Activated CD4-positive, CD25-positive, alpha-beta regulatory T cell (primary cell): Measurements from ENCODE around the gene SEH1L.
"Not testable (repeated sequence)": the region's sequence is repeated elsewhere in the genome, so short reads cannot be mapped to it uniquely, and the experiment has no call there.

Experiments
- DNase-seq, 4 experiments: peaks; one replicate each; lab custom pipeline; 2025; lab: John Stamatoyannopoulos, UW

Gene SEH1L

DNA sequence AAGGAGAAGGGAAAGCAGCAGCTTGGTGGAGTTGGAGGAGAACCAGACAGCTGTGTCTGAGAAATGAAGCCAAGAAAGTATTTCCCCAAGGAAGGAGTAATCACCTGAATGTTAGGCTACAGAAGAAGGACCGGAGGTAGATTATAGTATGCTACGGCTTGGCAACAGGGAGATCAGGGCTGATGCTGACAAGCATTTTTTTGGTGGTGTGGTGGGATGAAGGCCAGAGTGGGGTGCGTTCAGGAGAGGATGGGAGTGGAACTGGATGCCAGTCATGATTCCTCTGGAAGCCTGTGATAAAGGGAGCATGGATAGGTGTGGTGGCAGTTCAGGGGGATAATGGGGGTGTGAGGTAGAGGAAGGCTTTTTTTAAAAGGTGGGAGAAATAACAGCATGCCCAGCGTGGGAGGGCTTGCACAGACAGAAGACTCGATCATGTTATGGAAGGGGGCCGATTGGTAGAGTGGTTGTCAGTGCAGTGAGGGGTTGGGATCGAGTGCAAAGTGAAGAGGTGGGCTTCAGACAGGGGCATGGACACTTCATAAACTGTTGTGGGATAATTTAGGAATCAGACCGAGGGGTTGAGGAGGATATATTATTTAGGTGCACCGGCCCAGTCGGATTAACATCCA is 49.0 kb downstream of the SEH1L start:
- DNase-seq, result no peak

DNA sequence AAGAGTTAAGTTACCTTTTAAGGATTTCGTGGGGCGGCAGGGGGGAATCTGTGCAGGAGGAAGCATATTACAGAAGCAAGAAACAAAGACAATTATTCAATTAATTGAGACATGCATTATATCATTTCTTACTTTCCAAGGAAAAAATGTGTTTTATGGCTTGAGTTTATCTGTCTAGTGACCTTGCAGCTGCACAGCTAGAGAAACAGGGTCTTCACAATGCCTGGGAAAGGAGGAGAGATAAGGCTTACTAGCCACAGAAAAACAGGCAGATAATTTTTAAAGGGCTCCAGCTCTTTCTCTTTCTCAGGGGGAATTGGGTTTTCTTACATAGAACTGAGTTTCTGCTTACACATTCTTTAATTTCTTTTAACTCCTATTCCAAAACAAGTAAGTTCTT is 49.5 kb downstream of the SEH1L start:
- not testable (repeated sequence) for DNase-seq

DNA sequence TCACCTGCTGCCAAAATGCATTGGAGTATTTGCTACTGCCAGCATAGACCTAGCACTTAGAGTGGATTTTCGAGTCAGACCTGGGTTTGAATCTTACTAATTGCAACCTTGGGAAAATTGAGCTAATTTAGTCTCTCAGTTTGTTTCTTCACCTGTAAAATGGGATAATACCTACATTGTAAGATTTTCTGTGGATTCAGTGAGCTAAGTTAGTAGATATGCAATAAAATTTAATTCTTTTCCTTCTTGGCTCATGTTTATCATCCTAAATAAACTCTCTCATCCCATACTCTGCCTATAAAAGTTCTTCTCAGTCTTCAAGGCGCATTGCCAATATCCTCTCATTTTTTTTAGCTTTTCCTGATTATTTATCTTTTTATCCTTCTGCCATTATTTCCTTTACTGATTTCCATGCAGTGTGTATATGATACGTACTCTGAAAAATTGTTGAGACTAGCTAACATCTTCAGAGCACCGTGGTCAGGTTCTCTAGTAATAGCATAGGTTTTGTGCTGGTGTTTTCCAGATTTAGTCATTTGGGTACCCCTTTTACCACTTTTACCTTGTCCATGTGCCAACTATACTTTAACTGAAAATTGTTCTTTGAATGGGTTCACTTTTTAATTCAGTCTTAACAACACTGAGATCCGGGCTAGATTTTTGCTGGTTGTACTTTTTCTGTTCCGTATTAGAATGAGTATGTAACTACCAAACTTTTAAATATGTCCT is 50.7 kb downstream of the SEH1L start:
- DNase-seq, result no peak

DNA sequence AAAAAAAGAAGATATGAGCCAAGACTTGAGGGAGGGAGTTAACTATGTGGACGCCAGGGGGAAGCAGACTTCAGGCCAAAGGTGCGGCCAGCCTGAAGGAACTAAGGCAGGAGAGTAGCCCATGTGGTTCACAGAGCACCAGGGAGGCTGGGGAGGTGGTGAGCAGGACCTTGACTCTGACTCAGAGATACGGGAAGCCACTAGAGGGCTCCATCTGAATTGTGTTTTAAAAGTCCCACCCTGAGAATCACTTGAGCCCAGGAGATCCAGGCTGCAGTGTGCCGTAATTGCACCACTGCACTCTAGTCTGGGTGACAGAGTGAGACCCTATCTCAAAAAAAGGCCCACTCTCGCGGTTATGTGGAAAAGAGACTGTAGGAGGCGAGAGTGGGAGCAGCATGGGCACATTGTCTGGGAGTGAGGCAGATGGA is 55.7 kb downstream of the SEH1L start:
- DNase-seq, result no peak

DNA sequence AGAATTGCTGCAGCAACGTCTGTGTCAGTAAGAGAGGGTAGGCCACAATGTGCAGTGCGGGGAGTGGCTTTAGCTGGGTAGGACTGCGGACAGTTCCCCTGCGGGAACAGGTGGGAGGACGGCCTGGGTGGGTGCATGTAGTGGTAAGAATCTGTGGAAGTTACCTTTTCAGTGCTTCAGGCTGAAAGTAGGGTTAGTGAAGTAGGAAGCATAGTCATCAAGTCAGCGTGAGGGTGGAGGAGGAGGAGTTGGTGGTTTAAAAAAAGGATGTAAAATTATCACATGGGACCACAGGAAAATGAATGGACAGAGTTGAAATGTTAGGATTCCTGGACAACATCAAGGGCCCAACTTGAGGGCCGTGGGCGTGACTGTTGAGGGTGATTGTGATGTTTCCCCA is 56.6 kb downstream of the SEH1L start:
- DNase-seq, result no peak

- no peak for DNase-seq
Observed at GRCh38 chr18:13005289-13005688, 57.5 kb downstream of the SEH1L start.

GRCh38 chr18:13006531-13007247 is 58.9 kb downstream of the SEH1L start:
- no peak for DNase-seq

DNA sequence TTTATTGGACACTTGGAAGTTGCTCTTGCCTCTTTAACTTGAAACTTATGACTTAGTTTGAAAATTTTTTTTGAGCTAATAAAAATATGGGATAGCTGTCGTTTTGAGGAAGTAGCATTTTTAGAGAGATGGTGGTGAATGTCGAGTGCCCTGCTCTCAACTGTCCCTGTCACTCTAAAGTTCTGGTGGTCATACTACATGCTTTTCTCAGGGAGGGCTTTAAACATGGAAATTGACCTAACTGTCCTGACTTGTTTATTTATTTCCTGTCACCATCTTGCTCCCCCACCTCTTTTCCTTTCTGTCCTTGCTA is 59.4 kb downstream of the SEH1L start:
- DNase-seq, result no peak

GRCh38 chr18:13011719-13012118 is 63.9 kb downstream of the SEH1L start:
- DNase-seq, result no peak

GRCh38 chr18:13014232-13014631 is 66.4 kb downstream of the SEH1L start:
- DNase-seq, result no peak

GRCh38 chr18:13014818-13015217 is 67.0 kb downstream of the SEH1L start:
- DNase-seq, result no peak

GRCh38 chr18:13017247-13017875 is 69.5 kb downstream of the SEH1L start:
- no peak for DNase-seq

GRCh38 chr18:13018374-13018773 is 70.6 kb downstream of the SEH1L start:
- DNase-seq, result no peak

- no peak for DNase-seq
Observed at GRCh38 chr18:13019301-13019700, 71.5 kb downstream of the SEH1L start.

DNA sequence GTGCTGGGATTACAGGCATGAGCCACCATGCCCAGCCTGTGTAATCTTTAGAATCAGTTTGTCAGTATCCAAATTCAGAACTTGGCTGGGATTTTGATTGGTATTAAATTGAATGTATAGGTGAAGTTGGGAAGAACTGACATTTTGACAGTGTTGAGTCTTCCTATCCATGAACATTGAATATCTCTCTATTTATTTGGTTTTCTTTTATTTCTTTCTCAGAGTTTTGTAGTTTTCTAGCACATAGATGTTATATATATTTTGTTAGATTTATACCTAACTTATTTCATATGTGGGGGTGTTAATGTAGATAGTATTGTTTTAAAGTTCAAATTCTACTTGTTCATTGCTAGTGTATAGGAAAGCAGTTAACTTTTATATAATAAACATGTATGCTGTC is 74.8 kb downstream of the SEH1L start:
- no peak for DNase-seq

GRCh38 chr18:13025233-13025632 is 77.4 kb downstream of the SEH1L start:
- DNase-seq, result no peak

DNA sequence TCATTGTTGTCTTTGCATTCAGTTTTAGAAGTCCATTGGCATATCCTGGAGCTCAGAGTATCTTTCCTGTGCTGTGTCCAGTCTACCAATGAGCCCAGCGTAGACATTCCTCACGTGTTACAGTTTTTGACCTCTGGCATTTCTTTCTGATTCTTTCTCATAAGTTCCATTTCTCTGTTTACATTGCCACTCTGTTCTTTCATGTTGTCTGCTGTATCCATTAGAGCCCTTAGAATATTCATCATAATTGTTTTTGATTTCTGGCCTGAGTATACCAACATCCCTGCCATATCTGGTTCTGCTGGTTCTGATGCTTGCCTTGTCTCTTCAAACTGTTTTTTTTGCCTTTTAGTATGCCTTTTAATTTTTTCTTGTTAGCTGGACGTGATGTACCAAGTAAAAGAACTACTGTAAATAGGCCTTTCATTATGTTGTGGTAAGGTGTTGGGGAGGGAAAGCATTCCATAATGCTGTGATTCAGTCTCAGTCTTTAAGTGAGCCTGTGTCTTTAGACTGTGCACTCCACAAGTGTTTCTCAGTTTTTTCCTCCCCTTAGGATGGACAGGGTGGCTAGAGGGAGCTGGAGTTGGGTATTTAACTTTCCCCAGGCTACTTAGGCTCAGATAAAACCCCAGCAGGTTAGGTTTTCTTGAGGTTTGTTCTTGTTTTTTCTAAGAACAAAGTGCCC is 78.9 kb downstream of the SEH1L start:
- no peak for DNase-seq

DNA sequence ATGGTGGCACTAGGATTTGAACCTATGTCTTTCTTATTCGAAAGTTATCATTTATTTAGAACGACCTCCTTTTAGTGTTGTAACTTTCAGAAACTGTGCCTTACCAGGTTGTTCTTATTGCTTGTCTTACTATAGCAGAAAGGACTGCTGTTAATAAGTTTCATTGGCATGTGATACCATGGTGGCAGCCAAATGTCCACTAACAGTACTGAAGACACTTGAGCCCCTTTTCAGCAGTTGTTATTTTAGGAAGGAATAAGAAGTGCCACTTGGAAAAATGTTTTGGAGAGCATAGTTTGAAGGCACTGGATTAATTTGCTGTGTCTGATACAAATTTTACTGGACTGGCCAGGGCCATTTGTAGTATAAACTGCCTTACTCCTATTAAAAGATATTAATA is 81.1 kb downstream of the SEH1L start:
- no peak for DNase-seq

DNA sequence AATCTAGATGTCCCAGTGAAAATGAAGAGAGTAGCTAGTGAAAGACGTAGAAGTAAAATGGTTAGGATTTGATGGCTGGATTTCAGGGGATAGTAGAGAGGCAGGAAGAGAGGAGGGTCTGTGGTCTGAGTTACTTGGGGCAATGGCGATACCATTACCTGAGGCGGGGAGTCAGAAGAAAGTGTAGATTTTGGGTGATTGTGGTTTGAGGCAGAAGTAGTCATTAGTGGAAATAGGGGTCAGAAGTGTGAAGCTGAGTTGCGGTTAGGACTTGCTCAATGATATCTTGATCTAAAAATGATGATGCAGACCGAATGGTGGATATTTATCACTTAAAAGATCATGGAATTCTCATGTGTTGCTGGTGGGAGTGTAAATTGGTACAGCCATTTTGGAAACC is 84.4 kb downstream of the SEH1L start:
- no peak for DNase-seq

GRCh38 chr18:13035249-13035914 is 87.6 kb downstream of the SEH1L start:
- no peak for DNase-seq

DNA sequence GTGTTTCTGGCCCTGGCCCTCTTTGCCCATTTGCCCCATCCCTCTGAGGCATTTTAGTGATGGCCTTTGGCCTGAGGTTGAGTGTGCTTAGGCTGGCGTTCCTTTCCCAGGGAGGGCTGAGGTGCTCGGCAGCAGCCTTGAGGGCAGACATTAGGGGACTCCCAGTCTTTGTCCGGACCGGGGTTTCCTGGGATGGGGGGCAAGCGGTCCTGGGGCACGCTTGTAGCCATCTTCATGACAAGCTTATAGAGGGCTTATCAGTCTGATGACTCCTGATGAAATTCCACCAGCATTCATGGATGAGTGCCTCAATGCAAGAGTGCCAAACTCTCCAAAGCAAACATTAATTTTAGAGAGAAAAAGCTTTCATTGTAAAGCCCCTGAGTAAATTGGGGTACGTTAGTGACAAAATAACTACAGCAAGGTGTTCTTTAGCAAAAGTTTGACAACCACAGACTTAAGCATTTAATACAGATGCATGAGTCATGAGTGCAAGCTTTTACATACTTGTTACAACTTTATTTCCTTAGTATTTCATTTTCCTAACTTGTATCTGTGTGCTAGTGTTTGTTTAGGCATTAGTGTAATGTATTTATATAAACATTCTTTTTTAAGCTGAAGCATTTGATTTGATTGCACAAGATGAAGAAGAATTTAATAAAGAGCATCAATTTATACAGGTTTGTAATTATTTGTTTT is 89.0 kb downstream of the SEH1L start:
- no peak for DNase-seq
